AG09319 (cell line): ENCODE results near the gene RTEL1.

Source experiments
- DNase-seq: peaks from one replicate; pipeline ENCODE4 v3.0.0-alpha.2; 2010; ENCODE audit warnings: low read depth; ENCODE audit errors: extremely low read depth
- TF ChIP-seq, protein P1 (sequence below): IDR thresholded peaks from 2 replicates; pipeline ENCODE4 v1.5.1; 2011; ENCODE audit warnings: low read depth, mild to moderate bottlenecking, inconsistent platforms, low read length, moderate library complexity

RTEL1 gene

DNA sequence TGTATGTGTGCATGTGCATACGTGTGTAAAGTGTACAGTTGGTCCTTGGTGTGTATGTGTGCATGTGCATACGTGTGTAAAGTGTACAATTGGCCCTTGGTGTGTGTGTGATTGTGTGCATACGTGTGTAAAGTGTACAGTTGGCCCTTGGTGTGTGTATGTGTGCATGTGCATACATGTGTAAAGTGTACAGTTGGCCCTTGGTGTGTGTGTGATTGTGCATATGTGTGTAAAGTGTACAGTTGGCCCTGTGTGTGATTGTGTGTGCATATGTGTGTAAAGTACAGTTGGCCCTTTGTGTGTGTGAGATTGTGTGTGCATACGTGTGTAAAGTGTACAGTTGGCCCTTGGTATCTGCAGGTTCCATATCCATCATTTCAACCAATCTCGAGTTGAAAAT lies 73.3 kb downstream of the RTEL1 start:
- TF ChIP-seq, protein P1, sequence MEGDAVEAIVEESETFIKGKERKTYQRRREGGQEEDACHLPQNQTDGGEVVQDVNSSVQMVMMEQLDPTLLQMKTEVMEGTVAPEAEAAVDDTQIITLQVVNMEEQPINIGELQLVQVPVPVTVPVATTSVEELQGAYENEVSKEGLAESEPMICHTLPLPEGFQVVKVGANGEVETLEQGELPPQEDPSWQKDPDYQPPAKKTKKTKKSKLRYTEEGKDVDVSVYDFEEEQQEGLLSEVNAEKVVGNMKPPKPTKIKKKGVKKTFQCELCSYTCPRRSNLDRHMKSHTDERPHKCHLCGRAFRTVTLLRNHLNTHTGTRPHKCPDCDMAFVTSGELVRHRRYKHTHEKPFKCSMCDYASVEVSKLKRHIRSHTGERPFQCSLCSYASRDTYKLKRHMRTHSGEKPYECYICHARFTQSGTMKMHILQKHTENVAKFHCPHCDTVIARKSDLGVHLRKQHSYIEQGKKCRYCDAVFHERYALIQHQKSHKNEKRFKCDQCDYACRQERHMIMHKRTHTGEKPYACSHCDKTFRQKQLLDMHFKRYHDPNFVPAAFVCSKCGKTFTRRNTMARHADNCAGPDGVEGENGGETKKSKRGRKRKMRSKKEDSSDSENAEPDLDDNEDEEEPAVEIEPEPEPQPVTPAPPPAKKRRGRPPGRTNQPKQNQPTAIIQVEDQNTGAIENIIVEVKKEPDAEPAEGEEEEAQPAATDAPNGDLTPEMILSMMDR = no peak
- DNase-seq = no peak

DNA sequence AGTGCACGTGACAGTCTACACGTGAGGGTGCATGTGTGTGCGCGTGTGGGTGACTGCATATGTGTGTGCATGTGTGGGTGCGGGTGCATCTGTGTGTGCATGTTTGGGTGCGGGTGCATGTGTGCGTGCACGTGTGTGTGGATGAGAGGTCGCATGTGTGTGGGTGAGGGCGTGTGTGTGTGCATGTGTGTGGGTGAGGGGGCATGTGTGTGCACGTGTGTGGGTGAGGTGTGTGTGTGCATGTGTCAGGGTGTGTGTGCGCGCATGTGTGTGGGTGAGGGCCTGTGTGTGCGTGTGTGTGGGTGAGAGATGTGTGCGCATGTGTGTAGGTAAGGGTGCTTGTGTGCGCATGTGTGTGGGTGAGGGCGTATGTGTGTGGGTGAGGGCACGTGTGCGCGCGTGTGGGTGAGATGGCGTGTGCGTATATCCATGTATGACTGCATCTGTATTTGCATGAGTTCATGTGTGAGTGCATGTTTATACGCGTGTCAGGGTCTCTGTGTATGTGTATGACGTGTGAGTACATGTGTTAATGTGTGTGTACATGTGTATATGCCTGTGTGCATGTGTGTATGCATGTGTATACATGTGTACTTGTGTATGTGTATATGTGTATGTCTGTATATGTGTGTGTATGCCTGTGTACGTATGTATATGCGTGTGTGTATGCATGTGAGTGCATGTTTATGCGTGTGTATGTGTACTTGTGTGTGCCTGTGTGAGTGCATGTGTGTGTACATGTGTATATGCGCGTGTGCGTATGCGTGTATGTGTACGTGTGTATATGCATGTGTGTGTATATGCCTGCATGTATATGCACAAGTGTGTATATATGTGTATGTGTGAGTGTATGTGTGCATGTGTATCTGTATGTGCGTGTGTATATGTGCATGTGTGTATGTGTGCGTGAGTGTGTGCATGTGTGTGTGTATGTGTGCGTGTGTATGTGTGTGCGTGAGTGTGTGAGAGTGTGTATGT lies 74.3 kb downstream of the RTEL1 start:
- TF ChIP-seq, protein P1 = no peak
- DNase-seq = no peak

DNA sequence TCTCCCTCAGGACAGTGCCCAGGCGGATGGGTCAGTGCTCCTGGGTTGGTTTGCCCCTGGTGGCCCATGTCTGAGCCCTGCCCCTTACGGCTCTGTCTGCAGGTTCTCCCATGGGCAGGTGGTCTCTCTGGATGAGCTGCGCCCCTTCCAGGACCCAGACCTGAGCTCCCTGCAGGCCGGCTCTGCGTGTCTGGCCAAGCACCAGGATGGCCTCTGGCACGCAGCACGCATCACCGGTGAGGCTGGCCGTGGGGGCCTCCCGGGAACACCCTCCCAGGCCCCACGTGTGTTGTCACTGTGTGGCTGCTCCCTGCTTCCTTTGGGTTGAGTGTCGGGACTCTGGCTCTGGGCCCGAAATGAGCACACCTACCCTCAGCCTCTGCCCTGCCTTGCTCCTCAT lies 75.0 kb downstream of the RTEL1 start:
- TF ChIP-seq, protein P1 = no peak
- no peak for DNase-seq

GRCh38 chr20:63733579-63734081 lies 75.5 kb downstream of the RTEL1 start:
- DNase-seq = no peak
- TF ChIP-seq, protein P1 = no peak

GRCh38 chr20:63734111-63734945 lies 76.2 kb downstream of the RTEL1 start:
- TF ChIP-seq, protein P1 = no peak
- no peak for DNase-seq

- TF ChIP-seq, protein P1 = no peak
- no peak for DNase-seq
Measured at GRCh38 chr20:63734946-63735858, 77.1 kb downstream of the RTEL1 start.
